GM12892 (cell line): ENCODE measurements around the gene TMEM158.

Experiments
- POLR2A ChIP-seq: IDR thresholded peaks from 2 replicates; pipeline ENCODE4 v1.6.1; 2011; ENCODE audit warnings: low read depth, low read length, control low read depth
- POLR2AphosphoS5 ChIP-seq: IDR thresholded peaks from 2 replicates; pipeline ENCODE4 v1.6.1; 2011; ENCODE audit warnings: low read depth, low read length, control low read depth

DNA sequence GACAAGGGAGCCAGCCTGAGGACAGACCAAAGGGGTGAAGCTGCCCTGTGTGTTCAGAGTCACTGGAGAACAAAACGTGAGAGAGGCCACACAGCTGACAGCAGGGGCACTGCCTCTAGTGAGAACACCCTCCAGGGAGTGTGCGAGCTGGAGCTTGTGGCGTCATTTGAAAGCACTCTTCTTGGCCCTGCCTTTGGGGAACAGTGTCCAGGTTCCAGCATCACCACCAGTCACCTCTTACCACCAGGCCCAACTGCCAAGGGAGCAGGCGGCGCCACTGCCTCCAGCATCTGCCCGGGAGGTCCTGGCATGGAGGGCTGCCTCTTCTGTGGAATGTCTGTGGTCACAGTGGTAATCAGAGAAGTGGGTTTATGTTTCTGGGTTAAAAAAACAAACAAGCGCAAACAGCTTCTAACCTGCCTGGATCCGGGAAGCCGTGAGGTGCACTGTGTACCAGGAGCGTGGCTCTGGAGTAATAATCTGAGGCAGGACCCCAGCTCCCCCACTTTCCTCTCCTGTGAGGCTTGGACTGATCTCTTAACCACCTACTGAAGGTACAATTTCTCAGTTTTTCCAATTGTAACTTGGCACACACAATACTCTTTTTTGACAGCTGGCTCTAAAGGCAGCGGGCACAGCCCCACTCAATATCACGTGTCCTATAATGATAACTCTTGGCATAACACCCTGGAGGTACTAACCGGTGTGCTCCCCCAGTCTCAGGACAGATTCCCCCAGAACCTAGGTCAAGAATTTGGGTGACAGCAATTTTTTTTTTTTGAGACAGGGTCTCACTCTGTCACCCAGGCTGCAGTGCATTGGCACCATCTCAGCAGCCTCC lies 47.7 kb downstream of the TMEM158 start:
- no peak for TF ChIP-seq POLR2AphosphoS5
- no peak for TF ChIP-seq POLR2A
